GM06990 (cell line): ENCODE results near the gene ALKBH2.

Source experiments
- DNase-seq: peaks from one replicate; pipeline ENCODE4 v3.0.0-alpha.2; 2011; ENCODE audit not compliant: insufficient read length; ENCODE audit errors: extremely low read depth
- H3K27me3 ChIP-seq: replicated peaks from 2 replicates; pipeline ENCODE4 v1.6.0; 2011; ENCODE audit warnings: low read length; ENCODE audit not compliant: control insufficient read depth, insufficient read depth
- H3K36me3 ChIP-seq: 2 replicates; pipeline ENCODE4 v1.5.1; 2011; ENCODE audit warnings: low read length; ENCODE audit not compliant: control insufficient read depth, insufficient read depth
- H3K4me3 ChIP-seq: replicated peaks from 2 replicates; pipeline ENCODE4 v1.5.1; 2011; ENCODE audit warnings: low read depth, mild to moderate bottlenecking, control low read depth, low read length
- TF ChIP-seq, protein P1 (sequence below): IDR thresholded peaks from 2 replicates; pipeline ENCODE4 v1.5.1; 2011; ENCODE audit warnings: low read length, control low read depth, mild to moderate bottlenecking, inconsistent platforms; ENCODE audit not compliant: insufficient read depth, poor library complexity, severe bottlenecking

The ALKBH2 gene

DNA sequence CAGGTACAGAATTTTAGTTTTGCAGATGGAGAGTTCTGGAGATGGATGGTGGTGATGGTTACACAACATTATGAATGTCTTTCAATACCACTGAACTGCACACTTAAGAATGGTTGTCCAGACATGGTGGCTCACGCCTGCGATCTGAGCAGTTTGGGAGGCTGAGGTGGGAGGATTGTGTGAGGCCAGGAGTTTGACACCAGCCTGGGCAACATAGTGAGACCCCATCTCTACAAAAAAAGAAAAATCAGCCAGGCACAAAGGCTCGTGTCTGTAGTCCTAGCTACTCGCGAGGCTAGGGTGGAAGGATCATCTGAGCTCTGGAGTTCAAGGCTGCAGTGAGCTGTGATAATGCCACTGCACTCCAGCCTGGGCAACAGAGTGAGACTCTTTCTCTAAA, 49.0 kb downstream of the ALKBH2 start:
- Histone ChIP-seq H3K36me3 (no peaks in the 10 kb centered on the region), H3K27me3 (no peaks in the 10 kb centered on the region), H3K4me3 (no peak overlapping the region)
- no peak for DNase-seq
- TF ChIP-seq, protein P1, sequence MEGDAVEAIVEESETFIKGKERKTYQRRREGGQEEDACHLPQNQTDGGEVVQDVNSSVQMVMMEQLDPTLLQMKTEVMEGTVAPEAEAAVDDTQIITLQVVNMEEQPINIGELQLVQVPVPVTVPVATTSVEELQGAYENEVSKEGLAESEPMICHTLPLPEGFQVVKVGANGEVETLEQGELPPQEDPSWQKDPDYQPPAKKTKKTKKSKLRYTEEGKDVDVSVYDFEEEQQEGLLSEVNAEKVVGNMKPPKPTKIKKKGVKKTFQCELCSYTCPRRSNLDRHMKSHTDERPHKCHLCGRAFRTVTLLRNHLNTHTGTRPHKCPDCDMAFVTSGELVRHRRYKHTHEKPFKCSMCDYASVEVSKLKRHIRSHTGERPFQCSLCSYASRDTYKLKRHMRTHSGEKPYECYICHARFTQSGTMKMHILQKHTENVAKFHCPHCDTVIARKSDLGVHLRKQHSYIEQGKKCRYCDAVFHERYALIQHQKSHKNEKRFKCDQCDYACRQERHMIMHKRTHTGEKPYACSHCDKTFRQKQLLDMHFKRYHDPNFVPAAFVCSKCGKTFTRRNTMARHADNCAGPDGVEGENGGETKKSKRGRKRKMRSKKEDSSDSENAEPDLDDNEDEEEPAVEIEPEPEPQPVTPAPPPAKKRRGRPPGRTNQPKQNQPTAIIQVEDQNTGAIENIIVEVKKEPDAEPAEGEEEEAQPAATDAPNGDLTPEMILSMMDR: no peak
